Measurements from ENCODE around the gene EID1. TPM values are rescaled to one million over a fixed set of nuclear protein-coding genes. Genes with fewer than 3 reads are reported as not detected.
"Not testable (repeated sequence)": the region's sequence is repeated elsewhere in the genome, so short reads cannot be mapped to it uniquely, and the experiment has no call there.

Gene EID1
- total RNA-seq, 1 experiment from 2014 or later: 104 TPM

GRCh38 chr15:48910554-48910953, 32.6 kb downstream of the EID1 start:
- POLR2A ChIA-PET; H3K27me3 Mint-ChIP-seq (ENCODE audit: low read depth); DNase-seq (ENCODE audit: low spot score); H3K9me3 Mint-ChIP-seq; H3K36me3 Mint-ChIP-seq; CTCF ChIA-PET; ATAC-seq; H3K27ac Mint-ChIP-seq; H3K4me1 Mint-ChIP-seq; H3K4me3 Mint-ChIP-seq: not testable (repeated sequence)

- H3K27me3 Mint-ChIP-seq (ENCODE audit: low read depth): no peaks in the 10 kb centered on the region; the same call in 1 of the 2 replicates
- DNase-seq (ENCODE audit: low spot score) (no peak), ATAC-seq (no peak)
- H3K27ac Mint-ChIP-seq: no peak overlapping the region
- TF ChIP-seq TP53 (CRISPR knock-in tag; IDR thresholded peaks at IDR 0.05): no peak
- TF ChIP-seq, protein P1, sequence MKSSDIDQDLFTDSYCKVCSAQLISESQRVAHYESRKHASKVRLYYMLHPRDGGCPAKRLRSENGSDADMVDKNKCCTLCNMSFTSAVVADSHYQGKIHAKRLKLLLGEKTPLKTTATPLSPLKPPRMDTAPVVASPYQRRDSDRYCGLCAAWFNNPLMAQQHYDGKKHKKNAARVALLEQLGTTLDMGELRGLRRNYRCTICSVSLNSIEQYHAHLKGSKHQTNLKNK (CRISPR knock-in tag; IDR thresholded peaks at IDR 0.05): no peak
- TF ChIP-seq PRRX2 (CRISPR knock-in tag; IDR thresholded peaks at IDR 0.05): no peak
- TF ChIP-seq, protein P2, sequence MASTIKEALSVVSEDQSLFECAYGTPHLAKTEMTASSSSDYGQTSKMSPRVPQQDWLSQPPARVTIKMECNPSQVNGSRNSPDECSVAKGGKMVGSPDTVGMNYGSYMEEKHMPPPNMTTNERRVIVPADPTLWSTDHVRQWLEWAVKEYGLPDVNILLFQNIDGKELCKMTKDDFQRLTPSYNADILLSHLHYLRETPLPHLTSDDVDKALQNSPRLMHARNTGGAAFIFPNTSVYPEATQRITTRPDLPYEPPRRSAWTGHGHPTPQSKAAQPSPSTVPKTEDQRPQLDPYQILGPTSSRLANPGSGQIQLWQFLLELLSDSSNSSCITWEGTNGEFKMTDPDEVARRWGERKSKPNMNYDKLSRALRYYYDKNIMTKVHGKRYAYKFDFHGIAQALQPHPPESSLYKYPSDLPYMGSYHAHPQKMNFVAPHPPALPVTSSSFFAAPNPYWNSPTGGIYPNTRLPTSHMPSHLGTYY (CRISPR knock-in tag; IDR thresholded peaks at IDR 0.05): no peak
- TF ChIP-seq, protein P3, sequence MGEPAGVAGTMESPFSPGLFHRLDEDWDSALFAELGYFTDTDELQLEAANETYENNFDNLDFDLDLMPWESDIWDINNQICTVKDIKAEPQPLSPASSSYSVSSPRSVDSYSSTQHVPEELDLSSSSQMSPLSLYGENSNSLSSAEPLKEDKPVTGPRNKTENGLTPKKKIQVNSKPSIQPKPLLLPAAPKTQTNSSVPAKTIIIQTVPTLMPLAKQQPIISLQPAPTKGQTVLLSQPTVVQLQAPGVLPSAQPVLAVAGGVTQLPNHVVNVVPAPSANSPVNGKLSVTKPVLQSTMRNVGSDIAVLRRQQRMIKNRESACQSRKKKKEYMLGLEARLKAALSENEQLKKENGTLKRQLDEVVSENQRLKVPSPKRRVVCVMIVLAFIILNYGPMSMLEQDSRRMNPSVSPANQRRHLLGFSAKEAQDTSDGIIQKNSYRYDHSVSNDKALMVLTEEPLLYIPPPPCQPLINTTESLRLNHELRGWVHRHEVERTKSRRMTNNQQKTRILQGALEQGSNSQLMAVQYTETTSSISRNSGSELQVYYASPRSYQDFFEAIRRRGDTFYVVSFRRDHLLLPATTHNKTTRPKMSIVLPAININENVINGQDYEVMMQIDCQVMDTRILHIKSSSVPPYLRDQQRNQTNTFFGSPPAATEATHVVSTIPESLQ (CRISPR knock-in tag; IDR thresholded peaks at IDR 0.05): no peak
- TF ChIP-seq, protein P4, sequence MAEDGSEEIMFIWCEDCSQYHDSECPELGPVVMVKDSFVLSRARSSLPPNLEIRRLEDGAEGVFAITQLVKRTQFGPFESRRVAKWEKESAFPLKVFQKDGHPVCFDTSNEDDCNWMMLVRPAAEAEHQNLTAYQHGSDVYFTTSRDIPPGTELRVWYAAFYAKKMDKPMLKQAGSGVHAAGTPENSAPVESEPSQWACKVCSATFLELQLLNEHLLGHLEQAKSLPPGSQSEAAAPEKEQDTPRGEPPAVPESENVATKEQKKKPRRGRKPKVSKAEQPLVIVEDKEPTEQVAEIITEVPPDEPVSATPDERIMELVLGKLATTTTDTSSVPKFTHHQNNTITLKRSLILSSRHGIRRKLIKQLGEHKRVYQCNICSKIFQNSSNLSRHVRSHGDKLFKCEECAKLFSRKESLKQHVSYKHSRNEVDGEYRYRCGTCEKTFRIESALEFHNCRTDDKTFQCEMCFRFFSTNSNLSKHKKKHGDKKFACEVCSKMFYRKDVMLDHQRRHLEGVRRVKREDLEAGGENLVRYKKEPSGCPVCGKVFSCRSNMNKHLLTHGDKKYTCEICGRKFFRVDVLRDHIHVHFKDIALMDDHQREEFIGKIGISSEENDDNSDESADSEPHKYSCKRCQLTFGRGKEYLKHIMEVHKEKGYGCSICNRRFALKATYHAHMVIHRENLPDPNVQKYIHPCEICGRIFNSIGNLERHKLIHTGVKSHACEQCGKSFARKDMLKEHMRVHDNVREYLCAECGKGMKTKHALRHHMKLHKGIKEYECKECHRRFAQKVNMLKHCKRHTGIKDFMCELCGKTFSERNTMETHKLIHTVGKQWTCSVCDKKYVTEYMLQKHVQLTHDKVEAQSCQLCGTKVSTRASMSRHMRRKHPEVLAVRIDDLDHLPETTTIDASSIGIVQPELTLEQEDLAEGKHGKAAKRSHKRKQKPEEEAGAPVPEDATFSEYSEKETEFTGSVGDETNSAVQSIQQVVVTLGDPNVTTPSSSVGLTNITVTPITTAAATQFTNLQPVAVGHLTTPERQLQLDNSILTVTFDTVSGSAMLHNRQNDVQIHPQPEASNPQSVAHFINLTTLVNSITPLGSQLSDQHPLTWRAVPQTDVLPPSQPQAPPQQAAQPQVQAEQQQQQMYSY (CRISPR knock-in tag; IDR thresholded peaks at IDR 0.05): no peak
- TF ChIP-seq SP1 (CRISPR knock-in tag; conservative IDR thresholded peaks at IDR 0.05): no peak
- no peak for TF ChIP-seq RORB (CRISPR knock-in tag; IDR thresholded peaks at IDR 0.05)
- no peak for TF ChIP-seq ZNF263 (CRISPR knock-in tag; IDR thresholded peaks at IDR 0.05; ENCODE audit: low read depth)
- no peak for TF ChIP-seq ARID4B (CRISPR knock-in tag; IDR thresholded peaks at IDR 0.05; ENCODE audit: borderline replicate concordance)
- TF ChIP-seq ZNF232 (CRISPR knock-in tag; IDR thresholded peaks at IDR 0.05): no peak
- no peak overlapping the region for H3K4me3 Mint-ChIP-seq
- no peaks in the 10 kb centered on the region for H3K4me1 Mint-ChIP-seq
- ChIA-PET CTCF (interaction anchor here (1.2 to 3.8 kb wide), 3 partner anchors 51 to 63 kb away, joined by 3 to 15 read pairs (median 15); no protein-coding TSS in a partner anchor), POLR2A (no interaction called here)
- no peaks in the 10 kb centered on the region for H3K36me3 Mint-ChIP-seq
- H3K9me3 Mint-ChIP-seq: no peaks in the 10 kb centered on the region
These were observed 35.2 kb downstream of the EID1 start for GRCh38 chr15:48913141-48913540.

Measured in WTC11 (cell line).